ENCODE measurements around the gene LNX2.
"Not testable (repeated sequence)": the region's sequence is repeated elsewhere in the genome, so short reads cannot be mapped to it uniquely, and the experiment has no call there.

Gene LNX2

DNA sequence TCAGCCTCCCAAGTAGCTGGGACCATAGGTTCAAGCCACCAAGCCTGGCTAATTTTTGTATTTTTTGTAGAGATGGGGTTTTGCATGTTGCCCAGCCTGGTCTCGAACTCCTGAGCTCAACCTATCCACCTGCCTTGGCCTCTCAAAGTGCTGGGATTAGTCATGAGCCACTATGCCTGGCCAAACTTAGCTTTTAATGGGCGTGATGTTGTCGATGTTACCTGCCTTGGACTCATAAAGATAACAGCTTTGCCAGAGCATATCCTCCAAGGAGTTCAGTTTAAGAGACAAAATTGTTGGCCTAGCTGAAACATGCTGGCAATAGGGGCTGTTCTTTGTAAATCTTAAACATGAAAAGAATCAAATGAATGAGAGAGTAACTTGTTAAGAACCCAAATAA, 14.5 kb upstream of the LNX2 start:
- H3K4me3 ChIP-seq (ENCODE audit: low read depth, low read length), result no peak overlapping the region
- in situ Hi-C loops (cut with HindIII; ENCODE audit: low sequenced_read_pairs), result no loop called here
- no peak for DNase-seq (ENCODE audit: low read depth, low spot score)

DNA sequence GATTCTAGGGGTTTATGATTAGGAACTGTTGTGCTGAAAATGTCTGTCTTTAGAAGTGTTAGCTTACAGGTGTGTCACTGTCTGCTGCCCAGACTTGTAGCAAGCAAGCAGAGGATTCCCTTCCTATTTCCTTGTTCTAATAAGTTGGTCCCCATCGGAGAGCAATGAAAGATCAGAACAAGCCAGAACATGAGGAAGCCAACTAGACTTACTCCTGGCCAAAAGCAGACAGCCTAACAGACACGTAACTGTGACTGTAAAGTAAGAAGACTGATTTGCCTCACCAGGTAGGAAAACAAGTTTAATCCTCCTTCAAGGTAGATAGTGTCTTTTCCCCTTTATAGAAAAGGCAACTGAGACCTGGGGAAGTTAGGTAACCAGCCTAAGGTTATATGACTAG, 13.9 kb upstream of the LNX2 start:
- TF ChIP-seq, protein P1, sequence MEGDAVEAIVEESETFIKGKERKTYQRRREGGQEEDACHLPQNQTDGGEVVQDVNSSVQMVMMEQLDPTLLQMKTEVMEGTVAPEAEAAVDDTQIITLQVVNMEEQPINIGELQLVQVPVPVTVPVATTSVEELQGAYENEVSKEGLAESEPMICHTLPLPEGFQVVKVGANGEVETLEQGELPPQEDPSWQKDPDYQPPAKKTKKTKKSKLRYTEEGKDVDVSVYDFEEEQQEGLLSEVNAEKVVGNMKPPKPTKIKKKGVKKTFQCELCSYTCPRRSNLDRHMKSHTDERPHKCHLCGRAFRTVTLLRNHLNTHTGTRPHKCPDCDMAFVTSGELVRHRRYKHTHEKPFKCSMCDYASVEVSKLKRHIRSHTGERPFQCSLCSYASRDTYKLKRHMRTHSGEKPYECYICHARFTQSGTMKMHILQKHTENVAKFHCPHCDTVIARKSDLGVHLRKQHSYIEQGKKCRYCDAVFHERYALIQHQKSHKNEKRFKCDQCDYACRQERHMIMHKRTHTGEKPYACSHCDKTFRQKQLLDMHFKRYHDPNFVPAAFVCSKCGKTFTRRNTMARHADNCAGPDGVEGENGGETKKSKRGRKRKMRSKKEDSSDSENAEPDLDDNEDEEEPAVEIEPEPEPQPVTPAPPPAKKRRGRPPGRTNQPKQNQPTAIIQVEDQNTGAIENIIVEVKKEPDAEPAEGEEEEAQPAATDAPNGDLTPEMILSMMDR (IDR thresholded peaks at IDR 0.05; ENCODE audit: low read depth, low read length), result no peak
- in situ Hi-C loops (cut with HindIII; ENCODE audit: low sequenced_read_pairs), result no loop called here
- H3K4me3 ChIP-seq (ENCODE audit: low read depth, low read length), result no peak overlapping the region
- no peak for DNase-seq (ENCODE audit: low read depth, low spot score)

More for the DNA sequence above, 14.5 kb upstream of the LNX2 start:
- TF ChIP-seq, protein P1 (IDR thresholded peaks at IDR 0.05; ENCODE audit: low read depth, low read length), result no peak

DNA sequence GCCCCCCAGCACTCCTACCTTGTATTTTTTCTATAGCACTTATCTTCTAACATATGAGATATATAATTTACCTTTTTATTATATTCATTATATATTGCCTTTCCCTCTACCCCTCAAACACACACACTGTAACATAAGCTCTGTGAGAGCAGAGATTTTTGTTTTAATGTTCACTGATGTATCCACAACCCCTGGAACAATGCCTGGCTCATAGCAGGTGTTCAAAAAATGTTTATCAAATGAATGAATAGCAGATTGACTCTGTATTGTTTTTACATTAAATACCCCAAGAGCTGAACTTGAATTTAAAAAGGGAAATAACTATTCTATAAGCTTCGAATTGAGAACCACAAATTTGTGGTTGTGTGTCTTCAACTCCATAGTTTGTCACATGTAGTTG, 12.3 kb upstream of the LNX2 start:
- no peak for DNase-seq (ENCODE audit: low read depth, low spot score)
- H3K4me3 ChIP-seq (ENCODE audit: low read depth, low read length), result no peak overlapping the region
- in situ Hi-C loops (cut with HindIII; ENCODE audit: low sequenced_read_pairs), result no loop called here
- TF ChIP-seq, protein P1 (IDR thresholded peaks at IDR 0.05; ENCODE audit: low read depth, low read length), result no peak

DNA sequence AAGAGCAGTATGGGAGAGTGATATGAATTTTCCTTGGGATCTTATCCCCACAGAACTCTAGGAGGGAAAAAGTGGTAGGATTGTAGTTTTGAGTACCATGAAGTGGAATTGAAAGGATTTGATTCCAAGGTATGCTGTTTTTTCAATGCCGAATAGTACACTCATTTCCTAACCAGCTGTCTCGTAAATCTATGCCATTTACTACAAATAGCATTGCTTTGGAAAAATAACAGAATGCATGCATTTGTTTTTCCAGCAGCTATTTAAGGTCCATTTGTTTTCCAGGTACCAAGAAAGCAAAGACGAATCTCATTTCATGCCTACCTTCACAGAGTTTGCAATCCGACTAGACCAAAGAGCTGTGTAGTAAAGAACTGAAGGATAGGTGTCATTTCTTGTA, 11.9 kb upstream of the LNX2 start:
- DNase-seq (ENCODE audit: low read depth, low spot score), result no peak
- TF ChIP-seq, protein P1 (IDR thresholded peaks at IDR 0.05; ENCODE audit: low read depth, low read length), result no peak
- no peak overlapping the region for H3K4me3 ChIP-seq (ENCODE audit: low read depth, low read length)
- in situ Hi-C loops (cut with HindIII; ENCODE audit: low sequenced_read_pairs), result no loop called here

DNA sequence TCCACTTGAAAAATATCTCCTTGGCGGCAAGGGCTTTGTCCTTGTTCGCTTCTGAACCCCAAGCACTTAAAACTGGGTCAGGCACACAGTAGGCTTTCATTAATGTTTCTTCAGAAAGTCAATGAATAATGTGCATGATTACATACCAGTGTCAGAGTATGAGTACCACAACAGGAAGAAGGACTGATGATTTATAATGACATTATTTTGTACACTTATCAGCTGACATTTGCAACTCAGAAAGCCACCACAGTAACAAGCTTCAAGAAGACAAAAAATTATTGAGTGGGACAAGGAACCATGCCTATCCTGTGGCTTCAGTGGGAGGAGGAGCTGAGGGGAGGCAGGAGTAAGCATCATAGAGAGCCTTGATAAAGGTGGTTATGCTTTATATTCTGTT, 11.3 kb upstream of the LNX2 start:
- H3K4me3 ChIP-seq (ENCODE audit: low read depth, low read length), result no peak overlapping the region
- TF ChIP-seq, protein P1 (IDR thresholded peaks at IDR 0.05; ENCODE audit: low read depth, low read length), result no peak
- no peak for DNase-seq (ENCODE audit: low read depth, low spot score)
- in situ Hi-C loops (cut with HindIII; ENCODE audit: low sequenced_read_pairs), result no loop called here

DNA sequence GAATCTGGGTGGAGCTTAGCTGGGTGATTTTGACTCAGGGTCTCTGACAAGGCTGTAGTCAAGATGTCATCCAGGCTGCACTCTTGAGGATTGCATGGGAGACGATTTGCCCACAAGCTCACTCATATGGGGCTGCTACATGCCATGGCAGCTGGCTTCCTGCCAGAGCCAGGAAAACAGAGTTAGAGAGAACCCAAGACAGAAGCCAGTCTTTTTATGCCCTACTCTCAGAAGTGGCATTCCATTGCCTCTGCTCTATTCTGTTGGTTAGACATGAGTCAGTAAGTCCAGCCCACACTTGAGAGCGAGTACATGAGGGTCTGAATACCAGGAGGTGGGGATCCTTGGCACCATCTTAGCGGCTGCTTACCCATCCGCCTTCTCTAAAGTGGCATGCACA, 10.8 kb upstream of the LNX2 start:
- no peak overlapping the region for H3K4me3 ChIP-seq (ENCODE audit: low read depth, low read length)
- TF ChIP-seq, protein P1 (IDR thresholded peaks at IDR 0.05; ENCODE audit: low read depth, low read length), result no peak
- DNase-seq (ENCODE audit: low read depth, low spot score), result no peak
- in situ Hi-C loops (cut with HindIII; ENCODE audit: low sequenced_read_pairs), result no loop called here

DNA sequence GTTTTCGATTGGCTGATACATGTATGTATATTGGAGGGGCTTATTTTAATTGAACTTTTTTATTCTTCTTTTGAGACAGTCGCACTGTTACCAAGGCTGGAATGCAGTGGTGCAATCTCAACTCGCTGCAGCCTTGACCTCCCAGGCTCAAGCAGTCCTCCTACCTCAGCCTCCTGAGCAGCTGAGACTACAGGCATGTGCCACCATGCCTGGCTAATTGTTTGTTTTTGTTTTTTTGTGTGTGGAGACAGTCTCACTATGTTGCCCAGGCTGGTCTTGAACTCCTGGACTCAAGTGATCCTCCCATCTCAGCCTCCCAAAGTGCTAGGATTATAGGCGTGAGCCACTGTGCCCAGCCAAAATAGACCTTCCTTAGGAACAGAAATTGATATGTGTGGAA, 8.4 kb upstream of the LNX2 start:
- in situ Hi-C loops (cut with HindIII; ENCODE audit: low sequenced_read_pairs); DNase-seq (ENCODE audit: low read depth, low spot score); H3K4me3 ChIP-seq (ENCODE audit: low read depth, low read length): not testable (repeated sequence)
